ENCODE measurements around the gene OR4N2. TPM values are rescaled to one million over a fixed set of nuclear protein-coding genes. Genes with fewer than 3 reads are reported as not detected.
"Not testable (repeated sequence)": the region's sequence is repeated elsewhere in the genome, so short reads cannot be mapped to it uniquely, and the experiment has no call there.

Gene OR4N2
- total RNA-seq, 2 donors from 2014 or later: not detected

- intact Hi-C loops (cut with DNase I): no loop called here
- Histone ChIP-seq H3K4me3 (no peak overlapping the region), H3K27me3 (no peaks in the 10 kb centered on the region), H3K9me3 (no peaks in the 10 kb centered on the region), H3K9ac (ENCODE audit: low read depth in 2 of 2, low read length in 2 of 2) (no peak overlapping the region), H3K36me3 (no peaks in the 10 kb centered on the region), H3K27ac (no peak overlapping the region), H3K4me1 (no peaks in the 10 kb centered on the region)
- no peak for TF ChIP-seq CTCF (IDR thresholded peaks at IDR 0.05)
- no peak for DNase-seq
Measured at GRCh38 chr14:19823765-19824164, 20.2 kb downstream of the OR4N2 start.

- intact Hi-C loops (cut with DNase I); H3K36me3 ChIP-seq; H3K4me3 ChIP-seq; H3K9me3 ChIP-seq; H3K27me3 ChIP-seq; H3K4me1 ChIP-seq; H3K9ac ChIP-seq (ENCODE audit: low read depth in 2 of 2, low read length in 2 of 2); DNase-seq; H3K27ac ChIP-seq: not testable (repeated sequence)
Measured at GRCh38 chr14:19827626-19828244, 24.2 kb downstream of the OR4N2 start.

GRCh38 chr14:19828314-19828713 lies 24.7 kb downstream of the OR4N2 start:
- DNase-seq: no peak
- intact Hi-C loops (cut with DNase I): no loop called here
- no peak for TF ChIP-seq CTCF (IDR thresholded peaks at IDR 0.05)
- no peaks in the 10 kb centered on the region for H3K4me1 ChIP-seq
- no peak overlapping the region for H3K4me3 ChIP-seq
- no peak overlapping the region for H3K9ac ChIP-seq (ENCODE audit: low read depth in 2 of 2, low read length in 2 of 2)
- H3K36me3 ChIP-seq: no peaks in the 10 kb centered on the region
- H3K27me3 ChIP-seq: no peaks in the 10 kb centered on the region
- no peak overlapping the region for H3K27ac ChIP-seq
- H3K9me3 ChIP-seq: no peaks in the 10 kb centered on the region

- H3K4me1 ChIP-seq; DNase-seq; H3K9ac ChIP-seq (ENCODE audit: low read depth in 2 of 2, low read length in 2 of 2); H3K27me3 ChIP-seq; intact Hi-C loops (cut with DNase I); H3K27ac ChIP-seq; H3K36me3 ChIP-seq; H3K4me3 ChIP-seq; H3K9me3 ChIP-seq: not testable (repeated sequence)
Measured at GRCh38 chr14:19834203-19834848, 30.8 kb downstream of the OR4N2 start.

- no peak for TF ChIP-seq CTCF (IDR thresholded peaks at IDR 0.05)
- peaks cover 6% of the 10 kb centered on the region for H3K9me3 ChIP-seq
- no peak overlapping the region for H3K9ac ChIP-seq (ENCODE audit: low read depth in 2 of 2, low read length in 2 of 2)
Measured at GRCh38 chr14:19838433-19838832, 34.9 kb downstream of the OR4N2 start.

GRCh38 chr14:19851365-19851764 lies 47.8 kb downstream of the OR4N2 start:
- Histone ChIP-seq H3K27me3 (no peaks in the 10 kb centered on the region), H3K27ac (no peak overlapping the region), H3K9me3 (no peaks in the 10 kb centered on the region), H3K4me1 (no peaks in the 10 kb centered on the region), H3K36me3 (no peaks in the 10 kb centered on the region), H3K4me3 (no peak overlapping the region), H3K9ac (ENCODE audit: low read depth in 2 of 2, low read length in 2 of 2) (no peak overlapping the region)
- no peak for DNase-seq
- intact Hi-C loops (cut with DNase I): no loop called here
- no peak for TF ChIP-seq CTCF (IDR thresholded peaks at IDR 0.05)

More at GRCh38 chr14:19838433-19838832, 34.9 kb downstream of the OR4N2 start:
- intact Hi-C loops (cut with DNase I): no loop called here
- Histone ChIP-seq H3K4me1 (no peaks in the 10 kb centered on the region), H3K36me3 (no peaks in the 10 kb centered on the region), H3K27ac (no peak overlapping the region), H3K4me3 (no peak overlapping the region), H3K27me3 (no peaks in the 10 kb centered on the region)
- no peak for DNase-seq

GRCh38 chr14:19866061-19866669 lies 62.6 kb downstream of the OR4N2 start:
- H3K27me3 ChIP-seq; H3K27ac ChIP-seq; H3K4me3 ChIP-seq; H3K9me3 ChIP-seq; H3K36me3 ChIP-seq; DNase-seq; H3K4me1 ChIP-seq; H3K9ac ChIP-seq (ENCODE audit: low read depth in 2 of 2, low read length in 2 of 2); intact Hi-C loops (cut with DNase I): not testable (repeated sequence)

All from colonic mucosa (tissue), 4 donors.